Dermis microvascular lymphatic vessel endothelial cell (primary cell): ENCODE measurements around the gene PC. TPM values are rescaled to one million over a fixed set of nuclear protein-coding genes. Genes with fewer than 3 reads are reported as not detected.

Experiments used
- total RNA-seq: library from RNA; depleted of rRNA; stranded (reverse); fragments of >200 nt; gene quantifications from 2 replicates; pipeline ENCODE4 v1.2.1, GENCODE V29; 2014

Gene PC
- total RNA-seq, 1 donor from 2014 or later, result 9.1 TPM

Other genes starting within 250 kb of the PC start
- 18.1 and 22.6 TPM in 2 replicates for gene SPTBN2, start 229.2 kb downstream of the PC start, total RNA-seq
- 15.3 and 19.1 TPM in 2 replicates for gene RCE1, start 114.9 kb downstream of the PC start, total RNA-seq
- gene LRFN4, start 101.3 kb downstream of the PC start, total RNA-seq, result 17.1 and 21.1 TPM in 2 replicates
- not detected in 2 replicates for gene C11orf86, start 16.9 kb upstream of the PC start, total RNA-seq
- gene SYT12, start 64.8 kb upstream of the PC start, total RNA-seq, result under 0.01 TPM in 2 replicates
- gene RHOD, start 98.5 kb upstream of the PC start, total RNA-seq, result 16.9 and 24.0 TPM in 2 replicates
- 28.1 and 35.7 TPM in 2 replicates for gene KDM2A, start 160.9 kb upstream of the PC start, total RNA-seq